NCI-H1436 (cell line): ENCODE measurements around the gene NEUROG2.
"Not testable (repeated sequence)": the region's sequence is repeated elsewhere in the genome, so short reads cannot be mapped to it uniquely, and the experiment has no call there.

Experiments
- DNase-seq: peaks from one replicate; lab custom pipeline; 2025; lab: John Stamatoyannopoulos, UW

Gene NEUROG2

GRCh38 chr4:112516066-112516470 lies at the start of gene NEUROG2:
NEUROG2 (minus strand) TSS chr4:112516180; CDS start chr4:112515475, 705 bp downstream.
- no peak for DNase-seq

DNA sequence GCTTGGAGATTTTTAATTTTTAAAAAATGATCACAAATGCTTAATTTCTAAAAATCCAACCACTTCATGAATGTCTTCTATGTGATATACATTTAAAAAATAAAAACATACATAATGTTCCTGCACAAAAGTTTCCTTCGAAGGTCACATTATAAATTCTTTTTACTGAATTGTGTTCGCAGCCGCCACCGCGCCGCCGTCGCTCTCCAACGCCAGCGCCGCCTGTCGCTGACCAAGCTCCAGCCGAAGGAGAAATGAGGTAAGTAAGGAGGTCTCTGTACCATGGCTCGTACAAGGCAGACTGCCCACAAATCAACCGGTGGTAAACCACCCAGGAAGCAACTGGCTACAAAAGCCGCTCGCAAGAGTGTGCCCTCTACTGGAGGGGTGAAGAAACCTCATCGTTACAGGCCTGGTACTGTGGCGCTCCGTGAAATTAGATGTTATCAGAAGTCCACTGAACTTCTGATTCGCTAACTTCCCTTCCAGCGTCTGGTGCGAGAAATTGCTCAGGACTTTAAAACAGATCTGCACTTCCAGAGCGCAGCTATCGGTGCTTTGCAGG lies 48.8 kb upstream of the NEUROG2 start:
- no peak for DNase-seq

DNA sequence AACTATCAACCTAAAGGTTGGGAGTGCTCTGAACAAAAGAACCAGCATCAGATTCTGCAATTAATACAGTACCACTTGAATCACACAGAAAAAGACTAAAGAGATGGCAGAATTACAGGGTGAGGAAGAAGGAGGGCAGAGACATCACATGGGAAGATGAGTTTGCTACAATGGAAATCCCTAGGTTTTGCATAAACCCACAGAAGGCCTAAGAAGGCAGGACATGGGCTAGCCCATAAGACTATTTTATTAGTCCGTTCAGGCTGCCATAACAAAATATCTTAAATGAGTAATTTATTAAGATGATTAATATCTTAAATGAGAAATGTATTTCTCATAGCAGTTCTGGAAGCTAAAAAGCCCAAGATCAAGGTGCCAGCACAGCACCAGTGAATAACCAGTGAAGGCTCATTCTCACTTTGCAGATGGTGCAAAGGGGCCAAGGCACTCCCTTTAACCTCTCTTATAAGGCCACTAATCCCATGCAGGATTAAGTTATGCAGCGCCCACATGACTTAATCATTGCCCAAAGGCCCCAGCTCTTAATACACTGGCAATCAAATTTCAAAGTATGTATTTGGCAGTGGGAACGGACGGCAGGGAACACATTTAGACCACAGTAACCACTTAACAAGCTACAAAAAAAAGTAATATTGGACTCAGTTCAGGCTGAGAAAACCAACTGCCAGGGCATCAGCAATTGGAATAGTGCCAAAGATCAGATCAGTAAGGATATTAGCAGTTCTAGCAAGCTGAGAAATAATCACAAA lies 47.6 kb upstream of the NEUROG2 start:
- no peak for DNase-seq

GRCh38 chr4:112562254-112562879 lies 46.4 kb upstream of the NEUROG2 start:
- DNase-seq: no peak

GRCh38 chr4:112560084-112560483 lies 44.1 kb upstream of the NEUROG2 start:
- DNase-seq: no peak

DNA sequence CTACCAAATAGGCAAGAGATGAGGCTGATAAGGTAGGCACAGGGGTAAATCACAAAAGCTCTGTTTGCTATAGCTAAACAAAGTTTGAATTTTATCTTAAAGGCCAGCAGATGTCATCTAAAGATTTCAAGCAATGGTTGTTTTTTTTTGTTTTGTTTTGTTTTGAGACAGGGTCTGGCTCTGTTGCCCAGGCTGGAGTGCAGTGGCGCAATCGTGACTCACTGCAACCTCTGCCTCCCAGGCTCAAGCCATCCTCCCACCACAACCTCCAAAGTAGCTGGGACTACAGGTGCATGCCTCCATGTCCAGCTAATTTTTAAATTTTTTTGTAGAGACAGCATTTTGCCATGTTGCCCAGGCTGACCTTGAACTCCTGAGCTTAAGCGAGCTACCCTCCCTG lies 43.1 kb upstream of the NEUROG2 start:
- DNase-seq: no peak

DNA sequence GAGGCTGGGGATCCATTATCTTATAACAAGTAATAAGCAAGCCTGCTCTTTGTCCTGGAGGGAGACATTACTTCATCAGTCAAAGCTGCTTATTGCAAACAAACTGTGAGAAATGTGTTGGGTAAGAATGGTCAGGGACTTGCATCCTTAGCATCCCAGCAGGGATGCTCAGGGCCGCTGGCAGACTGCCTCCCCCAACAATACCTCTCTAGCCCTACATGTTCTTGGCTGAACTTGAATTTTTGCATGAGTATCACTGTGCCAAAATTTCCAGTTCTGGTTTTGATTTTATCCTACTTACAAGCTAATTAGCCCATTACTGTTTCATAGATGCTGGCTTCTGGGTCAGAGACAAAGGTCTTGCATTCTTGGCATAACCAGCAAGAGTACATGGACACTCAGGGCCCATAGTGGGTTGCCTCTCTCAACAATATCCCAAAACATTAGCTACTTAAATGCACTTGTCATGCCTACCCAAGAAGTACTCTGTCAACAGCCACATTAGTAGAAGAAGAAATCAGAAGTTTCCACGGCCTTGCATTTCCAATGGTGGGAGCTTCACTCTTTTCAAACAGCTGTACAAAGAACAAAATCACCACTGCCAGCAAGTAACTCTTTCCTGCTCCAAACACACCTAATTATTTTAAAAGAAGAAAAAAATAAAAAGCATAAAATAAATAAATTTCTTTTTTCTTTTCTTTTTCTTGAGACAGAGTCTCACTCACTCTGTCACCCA lies 41.9 kb upstream of the NEUROG2 start:
- no peak for DNase-seq

- DNase-seq: not testable (repeated sequence)
Measured at GRCh38 chr4:112554271-112554670, 38.3 kb upstream of the NEUROG2 start.

DNA sequence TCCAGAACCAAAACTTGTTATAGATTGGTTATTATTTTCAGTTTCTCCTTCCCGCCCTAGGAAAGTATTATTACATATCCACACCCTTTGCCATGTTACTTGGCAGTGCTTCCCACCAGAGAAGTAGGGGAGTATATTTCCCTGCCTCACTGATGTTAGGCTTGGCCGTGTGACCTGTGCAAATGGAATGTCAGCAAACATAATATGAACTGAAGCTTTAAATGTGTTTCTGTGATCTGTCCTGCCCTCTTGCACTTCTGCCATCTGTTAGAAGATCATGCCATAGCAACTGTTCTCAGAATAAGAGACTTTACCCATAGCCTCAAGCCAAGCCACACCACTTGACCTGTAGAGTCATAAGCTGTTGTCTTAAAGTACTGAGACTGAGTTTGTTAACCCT lies 36.7 kb upstream of the NEUROG2 start:
- no peak for DNase-seq

GRCh38 chr4:112550728-112551127 lies 34.7 kb upstream of the NEUROG2 start:
- DNase-seq: no peak

DNA sequence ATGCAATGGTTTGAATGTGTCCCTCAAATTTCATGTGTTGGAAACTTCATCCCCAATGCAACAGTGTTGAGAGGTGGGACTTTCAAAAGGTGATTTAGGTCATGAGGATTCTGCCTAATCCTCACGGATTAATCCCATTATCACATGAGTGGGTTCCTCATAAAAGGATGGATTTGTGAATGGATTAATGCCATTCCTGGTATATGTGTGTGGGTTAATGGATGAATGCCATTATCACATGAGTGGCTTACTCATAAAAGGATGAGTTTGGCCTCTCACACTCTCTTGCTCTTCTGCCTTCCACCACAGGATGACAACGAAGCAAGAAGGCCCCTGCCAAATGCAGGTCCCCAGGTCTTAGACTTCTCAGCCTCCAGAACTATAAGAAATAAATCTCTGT lies 30.5 kb upstream of the NEUROG2 start:
- no peak for DNase-seq

DNA sequence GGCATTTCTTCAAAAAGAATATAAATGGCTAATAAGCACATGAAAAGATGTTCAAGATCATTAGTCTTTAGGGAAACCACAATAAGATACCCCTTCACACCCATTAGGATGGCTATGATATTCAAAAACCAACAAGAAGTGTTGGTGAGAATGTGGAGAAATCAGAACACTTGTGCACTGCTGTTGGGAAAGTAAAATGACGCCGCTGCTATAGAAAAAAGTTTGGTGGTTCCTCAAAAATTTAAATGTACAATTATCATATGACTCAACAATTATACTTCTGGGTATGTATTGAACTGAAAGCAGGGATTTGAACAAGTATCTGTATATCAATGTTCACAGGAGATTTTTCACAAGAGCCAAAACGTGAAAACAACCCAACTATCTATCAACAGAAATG lies 29.4 kb upstream of the NEUROG2 start:
- DNase-seq: no peak

DNA sequence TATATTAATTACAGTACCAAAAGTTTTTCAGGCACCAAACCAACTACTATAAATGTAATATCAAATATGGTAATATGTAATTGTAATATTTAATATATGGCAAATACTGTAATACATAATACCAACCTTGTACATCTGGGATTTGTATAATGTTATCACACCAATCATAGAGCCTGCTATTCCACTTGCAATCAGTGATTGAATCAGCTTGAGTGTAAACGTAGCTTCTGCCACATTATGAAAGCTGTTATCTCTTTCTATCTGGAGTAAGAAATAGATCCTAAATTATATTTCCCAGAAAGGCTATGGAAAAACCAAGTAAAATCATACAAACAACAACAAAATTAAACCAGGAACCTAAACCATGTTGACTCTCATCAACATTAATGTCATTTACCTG lies 24.7 kb upstream of the NEUROG2 start:
- DNase-seq: no peak

GRCh38 chr4:112536123-112536522 lies 20.1 kb upstream of the NEUROG2 start:
- DNase-seq: no peak

- DNase-seq: no peak
Measured at GRCh38 chr4:112532267-112532666, 16.3 kb upstream of the NEUROG2 start.

DNA sequence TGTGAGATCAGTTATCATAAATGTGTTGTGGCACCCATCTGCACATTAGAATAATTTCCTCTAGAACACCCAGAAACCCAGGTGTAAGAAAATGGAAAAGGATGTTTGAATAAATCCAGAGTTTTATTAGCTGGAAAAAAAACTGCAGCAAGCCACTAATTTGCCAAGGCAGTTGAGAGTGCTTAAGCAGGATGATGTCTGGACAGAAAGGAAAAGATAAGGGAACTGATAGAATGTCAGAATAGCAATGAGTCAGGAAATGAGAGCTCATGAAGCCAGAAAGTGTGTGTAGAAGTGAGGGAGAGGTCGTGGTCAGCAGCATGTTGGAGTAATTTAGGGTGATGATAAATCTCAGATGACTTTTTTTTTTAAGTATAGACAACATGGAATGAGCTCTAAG lies 15.2 kb upstream of the NEUROG2 start:
- no peak for DNase-seq

GRCh38 chr4:112526061-112526460 lies 10.1 kb upstream of the NEUROG2 start:
- no peak for DNase-seq

DNA sequence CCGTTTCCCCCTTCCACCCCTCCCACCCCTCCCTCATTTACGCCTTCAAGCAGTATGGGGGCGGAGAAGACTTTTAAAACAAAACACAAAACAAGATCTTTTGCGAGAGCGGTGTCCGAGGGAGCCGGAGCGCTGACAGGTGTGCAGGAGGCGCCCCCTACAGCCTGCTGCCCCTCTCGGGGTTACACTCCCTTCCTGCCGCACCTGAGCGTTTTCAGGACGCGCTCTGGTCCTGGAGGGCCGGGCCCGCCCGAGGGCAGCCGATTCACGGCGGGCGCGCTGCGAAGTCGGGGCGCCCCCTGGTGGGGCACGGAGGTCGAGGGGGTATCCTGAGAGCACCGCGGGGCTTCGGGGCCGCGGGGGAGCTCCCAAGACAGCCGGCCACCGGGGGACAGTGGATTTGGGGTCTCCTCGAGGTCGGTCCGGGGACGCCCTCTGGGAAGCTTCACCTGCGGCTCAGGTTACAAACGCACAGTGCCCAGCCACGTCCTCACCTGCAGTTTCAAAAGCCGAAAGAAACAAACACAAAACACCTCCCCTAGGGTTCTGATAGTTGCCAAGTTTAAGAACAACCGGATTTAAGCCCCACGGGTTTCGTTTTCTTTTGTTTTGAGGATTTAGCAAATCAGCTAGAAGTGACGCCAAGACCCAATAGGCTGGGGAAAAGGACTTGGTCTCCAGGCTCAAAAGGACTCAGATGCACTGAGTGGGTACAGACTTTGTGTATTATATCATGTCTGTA lies 8.0 kb upstream of the NEUROG2 start:
- peak; percentile 84 for DNase-seq

DNA sequence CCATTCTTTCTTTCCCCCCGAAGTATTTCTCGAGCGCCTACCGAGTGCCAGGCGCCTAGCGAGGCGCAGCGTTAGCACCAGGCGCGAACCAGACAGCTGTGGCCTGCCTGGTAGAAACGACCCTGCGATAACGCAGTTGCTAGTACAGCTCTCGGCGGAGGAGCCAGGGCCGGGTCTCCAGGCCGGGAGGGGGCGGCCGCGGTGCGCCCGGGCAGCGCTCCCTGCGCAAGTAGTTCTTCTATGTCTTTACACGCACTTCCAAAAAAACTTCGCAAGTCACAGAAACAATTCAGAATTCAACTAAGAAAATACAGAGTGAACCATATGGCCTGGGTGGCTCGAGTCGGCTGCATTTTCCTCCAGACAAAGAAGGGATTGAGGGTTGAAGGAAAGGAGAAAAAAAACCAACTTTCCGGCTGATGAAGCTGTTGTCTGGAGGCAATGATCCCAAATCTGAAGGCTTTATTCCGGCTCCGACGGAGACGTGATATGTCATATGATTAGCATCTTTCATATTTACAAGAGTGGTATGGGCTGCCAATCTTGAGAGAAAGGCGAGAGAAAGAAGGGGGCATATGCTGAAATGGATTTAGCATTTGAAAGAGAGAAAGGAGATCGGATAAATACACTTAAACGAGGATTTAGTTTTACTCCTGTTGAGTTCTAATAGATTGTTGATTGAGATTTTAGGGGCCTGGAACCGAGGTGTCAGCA lies 7.2 kb upstream of the NEUROG2 start:
- DNase-seq: no peak

GRCh38 chr4:112522431-112522830 lies 6.5 kb upstream of the NEUROG2 start:
- DNase-seq: not testable (repeated sequence)
